Fibroblast of skin of right biceps (primary cell): ENCODE results near the gene MITF.

Experiments used
- DNase-seq: peaks from one replicate; pipeline ENCODE4 v3.0.0-alpha.2; 2013

MITF gene

GRCh38 chr3:69739204-69740102 is at the start of gene MITF:
MITF (plus strand) TSS chr3:69739464; CDS start chr3:69739598, 134 bp downstream.
- DNase-seq = peak; percentile 86

DNA sequence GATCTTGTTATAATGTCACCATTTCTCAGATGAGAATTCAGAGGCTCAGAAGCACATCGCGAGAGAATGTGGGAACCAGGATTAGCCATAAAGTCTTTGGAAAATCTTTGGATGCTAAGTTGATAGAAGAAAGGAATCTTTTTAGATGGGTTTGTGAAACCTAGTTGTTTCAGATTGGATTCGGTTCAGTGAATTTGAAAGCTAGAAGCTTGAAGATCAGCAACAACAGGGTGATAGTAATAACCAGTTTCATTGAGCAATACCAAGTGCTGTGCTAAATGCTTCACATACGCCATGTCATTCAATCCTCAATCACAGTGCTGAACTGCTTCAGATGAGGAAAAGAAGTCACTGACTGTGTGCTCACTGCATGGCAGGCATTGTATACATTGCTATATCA is 47.4 kb upstream of the MITF start:
- DNase-seq = no peak

GRCh38 chr3:69692761-69693160 is 46.5 kb upstream of the MITF start:
- no peak for DNase-seq

DNA sequence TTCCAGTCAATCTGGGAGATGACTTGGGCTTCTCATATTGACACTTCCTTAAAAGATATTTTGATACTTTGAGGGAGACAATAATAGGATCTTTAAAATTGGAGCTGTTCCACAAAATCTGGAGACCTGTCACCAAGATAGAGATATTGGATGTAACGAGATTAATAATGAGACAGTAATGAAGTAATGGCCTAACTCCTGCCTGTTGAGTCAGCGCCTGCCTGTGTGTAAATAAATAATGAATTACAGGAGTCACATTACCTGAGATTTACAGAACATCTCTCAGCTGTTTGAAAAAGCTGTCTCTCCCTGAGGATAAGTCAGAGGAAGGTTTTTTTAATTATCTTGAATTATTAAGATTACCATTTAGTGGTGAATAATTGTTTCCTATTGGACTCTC is 43.8 kb upstream of the MITF start:
- DNase-seq = no peak

DNA sequence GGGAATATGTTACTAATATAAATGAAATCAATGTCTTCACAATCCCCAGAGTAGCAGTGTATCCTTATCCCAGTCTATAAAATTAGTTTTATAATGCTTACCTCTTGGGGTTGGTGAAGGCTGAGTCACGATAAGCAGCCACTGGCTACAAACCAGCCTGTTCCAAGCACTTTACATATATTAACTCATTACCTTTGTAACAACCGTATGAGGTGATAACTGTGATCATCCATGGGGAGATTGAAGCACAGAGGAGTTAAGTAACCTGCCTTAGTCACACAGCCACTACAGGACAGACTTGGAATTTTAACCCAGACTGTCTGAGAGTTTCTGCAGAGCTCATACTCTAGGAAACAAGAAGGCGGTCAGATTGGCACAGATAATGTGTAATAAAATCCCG is 43.3 kb upstream of the MITF start:
- DNase-seq = no peak

DNA sequence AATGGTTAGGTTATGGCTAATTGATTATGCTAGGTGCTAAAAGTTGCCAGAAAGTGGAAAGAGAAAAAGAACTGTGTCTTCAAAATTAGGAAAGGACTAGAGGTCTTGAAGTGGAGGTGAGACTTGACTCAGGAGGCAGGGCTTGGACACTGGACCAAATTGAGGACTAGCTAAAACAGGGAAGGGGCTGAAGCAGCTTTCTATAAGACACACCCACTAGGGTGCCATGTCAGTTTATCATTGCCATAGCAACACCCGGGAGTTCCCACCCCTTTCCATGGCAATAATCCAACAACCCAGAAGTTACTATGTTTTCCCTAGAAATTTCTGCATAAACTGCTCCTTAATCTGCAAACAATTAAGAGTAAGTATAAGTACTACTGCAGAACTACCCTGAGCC is 42.9 kb upstream of the MITF start:
- no peak for DNase-seq

DNA sequence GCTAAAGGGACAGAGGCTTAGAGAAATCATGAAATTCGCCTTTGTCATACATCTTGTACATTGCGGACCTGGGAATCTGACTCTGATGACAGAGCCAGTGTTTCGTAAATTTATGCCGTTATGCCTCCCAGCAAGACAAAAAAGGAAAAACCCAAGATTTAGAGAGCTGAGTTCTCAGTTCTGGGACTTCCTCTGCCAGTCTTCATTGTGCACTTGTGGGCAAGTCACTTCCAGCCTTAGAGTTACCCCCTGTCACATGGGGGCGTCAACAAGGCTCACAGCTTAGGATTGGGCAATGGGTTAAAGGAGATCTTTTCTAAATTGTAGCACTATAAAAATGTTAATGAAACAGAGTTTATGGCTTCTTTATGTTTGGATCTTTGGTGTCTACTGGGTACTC is 41.9 kb upstream of the MITF start:
- DNase-seq = no peak

- DNase-seq = no peak
Measured at GRCh38 chr3:69698728-69699127, 40.5 kb upstream of the MITF start.

GRCh38 chr3:69699183-69699582 is 40.1 kb upstream of the MITF start:
- DNase-seq = no peak

DNA sequence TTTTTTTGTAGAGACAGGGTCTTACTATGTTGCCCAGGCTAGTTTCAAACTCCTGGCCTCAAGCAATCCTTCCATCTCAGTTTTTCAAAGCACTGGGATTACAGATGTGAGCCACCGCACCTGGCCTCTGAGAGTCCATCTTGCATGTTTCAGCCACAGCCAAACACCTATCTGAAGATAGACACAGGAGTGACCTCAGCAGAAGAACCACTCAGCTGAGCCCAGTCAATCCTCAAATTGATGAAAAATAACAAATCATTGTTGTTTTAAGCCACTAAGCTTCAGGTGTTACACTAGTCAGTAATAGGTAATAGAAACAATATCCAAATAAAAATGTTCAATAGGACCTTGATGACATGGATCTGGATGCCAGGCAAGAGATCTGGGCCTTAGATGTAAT is 38.3 kb upstream of the MITF start:
- DNase-seq = no peak

- peak; percentile 91 for DNase-seq
Measured at GRCh38 chr3:69710153-69710977, 28.9 kb upstream of the MITF start.

- DNase-seq = no peak
Measured at GRCh38 chr3:69712269-69712668, 27.0 kb upstream of the MITF start.

DNA sequence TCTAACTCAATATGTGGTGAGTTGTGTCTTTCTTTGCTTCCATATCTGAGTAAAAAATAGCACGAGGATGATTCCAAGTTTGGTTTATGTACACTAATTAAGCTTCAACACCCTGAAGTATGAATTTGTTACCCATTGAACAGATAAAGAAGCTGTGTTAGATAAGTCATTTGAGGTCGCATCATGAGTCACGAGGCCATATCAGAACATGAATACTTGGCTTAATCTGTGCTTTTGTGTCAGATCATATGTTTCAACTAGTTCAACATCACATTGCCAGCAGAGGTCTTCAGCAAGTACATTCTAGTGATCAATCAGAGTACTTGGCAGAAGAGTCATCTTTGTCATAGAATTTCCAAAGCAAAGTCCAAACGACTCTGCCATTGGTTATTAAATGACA is 26.3 kb upstream of the MITF start:
- no peak for DNase-seq

DNA sequence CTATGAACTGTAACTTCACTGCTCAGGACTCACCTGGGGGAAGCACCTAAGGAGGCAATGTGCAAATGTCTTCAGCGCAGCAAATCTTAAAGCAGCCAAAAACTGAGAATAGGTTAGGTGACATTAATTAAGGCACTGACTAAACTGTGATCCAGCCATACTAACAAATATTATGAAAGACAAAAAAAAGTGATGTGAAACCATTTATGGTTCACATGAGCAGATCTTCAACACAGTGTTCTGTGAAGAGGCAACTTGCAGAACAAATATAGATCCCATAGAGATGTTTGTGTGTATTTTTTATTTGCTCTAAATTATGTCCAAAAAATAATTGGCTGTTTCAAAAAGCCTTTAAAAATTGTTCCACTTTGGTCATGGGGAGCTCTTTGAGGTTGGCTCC is 24.1 kb upstream of the MITF start:
- DNase-seq = no peak

DNA sequence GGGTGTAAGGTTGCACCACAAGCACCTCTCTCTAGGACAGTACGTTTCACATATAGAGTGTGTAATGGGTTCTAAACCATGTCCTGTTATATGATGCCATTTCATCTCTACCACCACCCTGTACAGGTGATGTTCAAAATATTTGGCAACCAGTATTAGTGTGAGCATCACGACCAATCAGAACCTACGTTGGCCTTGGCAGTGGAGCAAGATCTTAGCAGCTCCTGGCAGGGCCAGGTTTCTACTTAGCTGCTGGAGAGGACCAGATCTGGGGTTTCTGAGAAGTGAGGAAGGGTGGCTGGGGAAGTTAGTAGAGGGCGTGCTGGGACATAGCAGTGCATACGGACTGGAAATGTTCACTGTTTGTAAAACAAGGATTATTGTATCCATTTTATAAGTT is 23.1 kb upstream of the MITF start:
- no peak for DNase-seq

DNA sequence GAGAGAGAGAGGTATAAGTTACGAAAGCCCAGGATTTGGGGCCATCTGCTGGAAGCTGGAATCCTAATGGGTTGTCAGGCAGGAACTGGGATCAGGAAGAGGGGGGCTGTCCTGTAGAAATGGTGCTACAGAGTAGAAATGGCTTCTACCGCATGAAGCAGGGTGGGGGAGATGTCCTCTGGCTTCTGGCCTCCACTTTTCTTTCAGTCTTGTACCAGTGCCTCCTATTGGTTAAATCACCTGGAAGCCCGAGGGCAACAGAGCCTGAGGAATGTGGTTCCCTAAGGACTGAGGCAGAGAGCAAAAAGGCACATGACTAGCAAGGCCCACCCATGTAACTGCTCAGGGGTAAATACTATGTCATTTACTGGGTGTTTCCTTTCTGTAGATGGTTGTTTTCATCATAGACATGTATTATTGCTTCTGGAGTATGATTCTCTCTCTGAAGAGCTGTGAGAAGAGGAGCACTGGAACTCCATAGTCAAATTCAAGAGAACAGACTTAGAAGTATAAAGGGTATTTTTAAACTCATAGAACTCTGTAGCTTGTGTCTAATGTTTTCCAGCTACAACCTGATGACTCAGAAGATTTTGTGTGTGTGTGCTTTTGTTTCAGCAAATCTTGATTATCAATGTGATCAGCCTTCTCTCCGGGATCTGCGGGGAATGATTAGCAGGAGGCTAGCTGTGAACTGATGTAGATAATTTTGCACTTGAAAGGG is 20.2 kb upstream of the MITF start:
- DNase-seq = no peak

GRCh38 chr3:69719587-69720122 is 19.6 kb upstream of the MITF start:
- DNase-seq = no peak

- DNase-seq = no peak
Measured at GRCh38 chr3:69720824-69721223, 18.4 kb upstream of the MITF start.

GRCh38 chr3:69723389-69723788 is 15.9 kb upstream of the MITF start:
- no peak for DNase-seq

GRCh38 chr3:69724722-69725435 is 14.4 kb upstream of the MITF start:
- DNase-seq = no peak

GRCh38 chr3:69725994-69726571 is 13.2 kb upstream of the MITF start:
- no peak for DNase-seq
